Measurements from ENCODE around the gene CHRNA3. TPM values are rescaled to one million over a fixed set of nuclear protein-coding genes. Genes with fewer than 3 reads are reported as not detected.

CHRNA3 gene
- polyA plus RNA-seq, 1 donor (not counting 4 experiments of a cell fraction or from before 2014, with no cell fraction given) = not detected

DNA sequence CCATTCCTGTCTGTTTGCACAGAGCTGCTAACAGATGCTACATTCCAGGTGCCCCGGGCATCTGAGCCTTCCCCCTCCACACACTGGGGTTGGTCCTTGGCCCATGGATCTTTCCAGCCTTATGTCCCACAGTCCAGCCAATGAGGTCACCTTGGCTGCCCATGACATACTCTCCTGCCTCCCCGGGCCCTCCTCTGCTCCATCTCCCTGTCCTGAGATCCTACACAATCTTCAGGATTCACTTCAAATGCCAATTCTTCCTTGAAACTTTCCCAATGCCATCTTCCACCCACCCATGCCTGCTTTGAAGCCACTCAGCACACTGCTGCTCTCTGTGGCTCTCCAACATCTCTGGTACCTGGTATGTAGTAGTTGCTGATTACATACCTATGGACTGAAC is 4.3 kb downstream of the CHRNA3 start:
- no peaks in the 10 kb centered on the region for H3K79me2 ChIP-seq (ENCODE audit: control insufficient read depth, insufficient read depth, low read length)
- no peak overlapping the region for H2AFZ ChIP-seq (ENCODE audit: control insufficient read depth, low read length)
- dilution Hi-C loops (cut with MboI; ENCODE audit: extremely low pct_ligation_motif_present, low sequenced_read_pairs) = no loop called here
- no peak for FAIRE-seq
- no peaks in the 10 kb centered on the region for H3K9me3 ChIP-seq (ENCODE audit: control insufficient read depth, low read depth, low read length)
- H3K9ac ChIP-seq (ENCODE audit: control insufficient read depth, extremely low read depth, insufficient read depth, low read length) = no peak overlapping the region
- H3K27ac ChIP-seq (ENCODE audit: control insufficient read depth, insufficient read depth, low read length) = no peak overlapping the region
- no peaks in the 10 kb centered on the region for H4K20me1 ChIP-seq (ENCODE audit: control insufficient read depth, extremely low read depth, insufficient read depth, low read length)
- H3K4me2 ChIP-seq (ENCODE audit: control insufficient read depth, extremely low read depth, insufficient read depth, low read depth, low read length) = no peak overlapping the region
- no peaks in the 10 kb centered on the region for H3K36me3 ChIP-seq (ENCODE audit: control insufficient read depth in 2 of 2, extremely low read depth in 1 of 2, insufficient read depth in 2 of 2, low read length in 2 of 2)
- TF ChIP-seq, protein P1, sequence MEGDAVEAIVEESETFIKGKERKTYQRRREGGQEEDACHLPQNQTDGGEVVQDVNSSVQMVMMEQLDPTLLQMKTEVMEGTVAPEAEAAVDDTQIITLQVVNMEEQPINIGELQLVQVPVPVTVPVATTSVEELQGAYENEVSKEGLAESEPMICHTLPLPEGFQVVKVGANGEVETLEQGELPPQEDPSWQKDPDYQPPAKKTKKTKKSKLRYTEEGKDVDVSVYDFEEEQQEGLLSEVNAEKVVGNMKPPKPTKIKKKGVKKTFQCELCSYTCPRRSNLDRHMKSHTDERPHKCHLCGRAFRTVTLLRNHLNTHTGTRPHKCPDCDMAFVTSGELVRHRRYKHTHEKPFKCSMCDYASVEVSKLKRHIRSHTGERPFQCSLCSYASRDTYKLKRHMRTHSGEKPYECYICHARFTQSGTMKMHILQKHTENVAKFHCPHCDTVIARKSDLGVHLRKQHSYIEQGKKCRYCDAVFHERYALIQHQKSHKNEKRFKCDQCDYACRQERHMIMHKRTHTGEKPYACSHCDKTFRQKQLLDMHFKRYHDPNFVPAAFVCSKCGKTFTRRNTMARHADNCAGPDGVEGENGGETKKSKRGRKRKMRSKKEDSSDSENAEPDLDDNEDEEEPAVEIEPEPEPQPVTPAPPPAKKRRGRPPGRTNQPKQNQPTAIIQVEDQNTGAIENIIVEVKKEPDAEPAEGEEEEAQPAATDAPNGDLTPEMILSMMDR (optimal IDR thresholded peaks at IDR 0.05 in 1 of 3, IDR thresholded peaks at IDR 0.05 in 1 of 3, conservative IDR thresholded peaks at IDR 0.05 in 1 of 3; ENCODE audit: extremely low read depth in 1 of 3, insufficient read depth in 2 of 3, low read length in 3 of 3) = no peak
- peaks cover 28% of the 10 kb centered on the region for H3K27me3 ChIP-seq (ENCODE audit: control insufficient read depth, extremely low read depth, insufficient read depth, low read length)
- no peak for DNase-seq (ENCODE audit: low read depth, low spot score)
- no peaks in the 10 kb centered on the region for H3K4me1 ChIP-seq (ENCODE audit: control insufficient read depth, extremely low read depth, insufficient read depth, low read length)
- H3K4me3 ChIP-seq (ENCODE audit: control insufficient read depth in 2 of 3, extremely low read depth in 1 of 3, insufficient read depth in 2 of 3, low read depth in 1 of 3, low read length in 3 of 3) = no peak overlapping the region
- H3K9me1 ChIP-seq (ENCODE audit: control insufficient read depth, extremely low read depth, insufficient read depth, low read length) = no peaks in the 10 kb centered on the region

- H3K79me2 ChIP-seq (ENCODE audit: control insufficient read depth, insufficient read depth, low read length) = no peaks in the 10 kb centered on the region
- FAIRE-seq (no peak), DNase-seq (ENCODE audit: low read depth, low spot score) (no peak)
- no peak overlapping the region for H3K9ac ChIP-seq (ENCODE audit: control insufficient read depth, extremely low read depth, insufficient read depth, low read length)
- no peak overlapping the region for H3K27ac ChIP-seq (ENCODE audit: control insufficient read depth, insufficient read depth, low read length)
- no peak overlapping the region for H3K4me2 ChIP-seq (ENCODE audit: control insufficient read depth, extremely low read depth, insufficient read depth, low read depth, low read length)
- no peaks in the 10 kb centered on the region for H4K20me1 ChIP-seq (ENCODE audit: control insufficient read depth, extremely low read depth, insufficient read depth, low read length)
- dilution Hi-C loops (cut with MboI; ENCODE audit: extremely low pct_ligation_motif_present, low sequenced_read_pairs) = no loop called here
- H3K9me3 ChIP-seq (ENCODE audit: control insufficient read depth, low read depth, low read length) = no peaks in the 10 kb centered on the region
- H3K4me1 ChIP-seq (ENCODE audit: control insufficient read depth, extremely low read depth, insufficient read depth, low read length) = no peaks in the 10 kb centered on the region
- no peak overlapping the region for H2AFZ ChIP-seq (ENCODE audit: control insufficient read depth, low read length)
- H3K9me1 ChIP-seq (ENCODE audit: control insufficient read depth, extremely low read depth, insufficient read depth, low read length) = no peaks in the 10 kb centered on the region
- H3K4me3 ChIP-seq (ENCODE audit: control insufficient read depth in 2 of 3, extremely low read depth in 1 of 3, insufficient read depth in 2 of 3, low read depth in 1 of 3, low read length in 3 of 3) = no peak overlapping the region
- TF ChIP-seq, protein P1 (optimal IDR thresholded peaks at IDR 0.05 in 1 of 3, IDR thresholded peaks at IDR 0.05 in 1 of 3, conservative IDR thresholded peaks at IDR 0.05 in 1 of 3; ENCODE audit: extremely low read depth in 1 of 3, insufficient read depth in 2 of 3, low read length in 3 of 3) = no peak
- no peak for TF ChIP-seq EZH2 (IDR thresholded peaks at IDR 0.05; ENCODE audit: low read length)
- H3K27me3 ChIP-seq (ENCODE audit: control insufficient read depth, extremely low read depth, insufficient read depth, low read length) = peaks cover 15% of the 10 kb centered on the region
- H3K36me3 ChIP-seq (ENCODE audit: control insufficient read depth in 2 of 2, extremely low read depth in 1 of 2, insufficient read depth in 2 of 2, low read length in 2 of 2) = no peaks in the 10 kb centered on the region
Observed at GRCh38 chr15:78615151-78615589, 5.6 kb downstream of the CHRNA3 start.

Measured in keratinocyte (primary cell).